ENCODE data around the gene FADS1. TPM values are rescaled to one million over a fixed set of nuclear protein-coding genes. Genes with fewer than 3 reads are reported as not detected.

Gene FADS1
- total and polyA plus RNA-seq, 2 experiments from 2014 or later = 74.9 to 119 TPM

DNA sequence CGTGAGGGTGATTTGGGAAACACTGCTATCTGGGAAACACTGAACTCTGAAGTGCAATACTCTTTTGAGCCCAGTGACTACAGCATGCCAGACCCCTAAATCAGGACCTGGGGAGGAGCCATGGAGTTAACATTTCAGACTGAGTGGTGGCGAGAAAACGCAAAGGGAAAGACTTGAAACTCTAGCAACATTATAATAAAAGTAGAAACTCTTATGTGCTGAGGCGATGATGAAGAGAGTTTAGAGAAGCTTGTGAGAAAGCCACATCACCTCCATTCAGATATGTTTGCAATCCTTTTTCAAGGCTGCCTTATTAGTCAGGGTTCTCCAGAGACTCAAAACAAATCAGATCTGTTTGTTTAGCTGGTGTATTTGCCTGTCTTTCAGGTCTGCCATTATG lies 22.2 kb downstream of the FADS1 start:
- Histone ChIP-seq H3K79me2 (replicated peaks; ENCODE audit: insufficient read depth) (peaks cover 54% of the 10 kb centered on the region), H3K27me3 (ENCODE audit: insufficient read depth) (no peaks in the 10 kb centered on the region), H3K4me2 (no peak overlapping the region), H3F3A (replicated peaks; ENCODE audit: low read depth) (peaks cover 23% of the 10 kb centered on the region; the same call in 1 of the 2 replicates), H3K9me2 (ENCODE audit: insufficient read depth) (no peaks in the 10 kb centered on the region), H3K27ac (ENCODE audit: low read depth) (no peak overlapping the region; the same call in 1 of the 2 replicates), H2AFZ (no peak overlapping the region), H3K4me3 (no peak overlapping the region), H4K20me1 (replicated peaks; ENCODE audit: insufficient read depth) (peaks cover 4% of the 10 kb centered on the region; the same call in 1 of the 2 replicates), H3K4me1 (ENCODE audit: insufficient read depth) (0 out of 2 replicates have a peak, but pooled peaks cover 5% of the 10 kb centered on the region), H3K36me3 (ENCODE audit: insufficient read depth) (peaks cover 3% of the 10 kb centered on the region; the same call in 1 of the 2 replicates)
- DNase-seq (ENCODE audit: low spot score) (no peak), ATAC-seq (no peak)
- Mint-ChIP-seq H3K4me3 (peak overlapping the region; percentile 52), H3K36me3 (ENCODE audit: low read depth) (peaks cover 67% of the 10 kb centered on the region), H3K27ac (no peak overlapping the region), H3K4me1 (peaks cover 17% of the 10 kb centered on the region), H3K27me3 (ENCODE audit: insufficient read depth, low read depth, poor library complexity) (peaks cover 9% of the 10 kb centered on the region), H3K9me3 (no peaks in the 10 kb centered on the region)
- TF ChIP-seq, protein P1, sequence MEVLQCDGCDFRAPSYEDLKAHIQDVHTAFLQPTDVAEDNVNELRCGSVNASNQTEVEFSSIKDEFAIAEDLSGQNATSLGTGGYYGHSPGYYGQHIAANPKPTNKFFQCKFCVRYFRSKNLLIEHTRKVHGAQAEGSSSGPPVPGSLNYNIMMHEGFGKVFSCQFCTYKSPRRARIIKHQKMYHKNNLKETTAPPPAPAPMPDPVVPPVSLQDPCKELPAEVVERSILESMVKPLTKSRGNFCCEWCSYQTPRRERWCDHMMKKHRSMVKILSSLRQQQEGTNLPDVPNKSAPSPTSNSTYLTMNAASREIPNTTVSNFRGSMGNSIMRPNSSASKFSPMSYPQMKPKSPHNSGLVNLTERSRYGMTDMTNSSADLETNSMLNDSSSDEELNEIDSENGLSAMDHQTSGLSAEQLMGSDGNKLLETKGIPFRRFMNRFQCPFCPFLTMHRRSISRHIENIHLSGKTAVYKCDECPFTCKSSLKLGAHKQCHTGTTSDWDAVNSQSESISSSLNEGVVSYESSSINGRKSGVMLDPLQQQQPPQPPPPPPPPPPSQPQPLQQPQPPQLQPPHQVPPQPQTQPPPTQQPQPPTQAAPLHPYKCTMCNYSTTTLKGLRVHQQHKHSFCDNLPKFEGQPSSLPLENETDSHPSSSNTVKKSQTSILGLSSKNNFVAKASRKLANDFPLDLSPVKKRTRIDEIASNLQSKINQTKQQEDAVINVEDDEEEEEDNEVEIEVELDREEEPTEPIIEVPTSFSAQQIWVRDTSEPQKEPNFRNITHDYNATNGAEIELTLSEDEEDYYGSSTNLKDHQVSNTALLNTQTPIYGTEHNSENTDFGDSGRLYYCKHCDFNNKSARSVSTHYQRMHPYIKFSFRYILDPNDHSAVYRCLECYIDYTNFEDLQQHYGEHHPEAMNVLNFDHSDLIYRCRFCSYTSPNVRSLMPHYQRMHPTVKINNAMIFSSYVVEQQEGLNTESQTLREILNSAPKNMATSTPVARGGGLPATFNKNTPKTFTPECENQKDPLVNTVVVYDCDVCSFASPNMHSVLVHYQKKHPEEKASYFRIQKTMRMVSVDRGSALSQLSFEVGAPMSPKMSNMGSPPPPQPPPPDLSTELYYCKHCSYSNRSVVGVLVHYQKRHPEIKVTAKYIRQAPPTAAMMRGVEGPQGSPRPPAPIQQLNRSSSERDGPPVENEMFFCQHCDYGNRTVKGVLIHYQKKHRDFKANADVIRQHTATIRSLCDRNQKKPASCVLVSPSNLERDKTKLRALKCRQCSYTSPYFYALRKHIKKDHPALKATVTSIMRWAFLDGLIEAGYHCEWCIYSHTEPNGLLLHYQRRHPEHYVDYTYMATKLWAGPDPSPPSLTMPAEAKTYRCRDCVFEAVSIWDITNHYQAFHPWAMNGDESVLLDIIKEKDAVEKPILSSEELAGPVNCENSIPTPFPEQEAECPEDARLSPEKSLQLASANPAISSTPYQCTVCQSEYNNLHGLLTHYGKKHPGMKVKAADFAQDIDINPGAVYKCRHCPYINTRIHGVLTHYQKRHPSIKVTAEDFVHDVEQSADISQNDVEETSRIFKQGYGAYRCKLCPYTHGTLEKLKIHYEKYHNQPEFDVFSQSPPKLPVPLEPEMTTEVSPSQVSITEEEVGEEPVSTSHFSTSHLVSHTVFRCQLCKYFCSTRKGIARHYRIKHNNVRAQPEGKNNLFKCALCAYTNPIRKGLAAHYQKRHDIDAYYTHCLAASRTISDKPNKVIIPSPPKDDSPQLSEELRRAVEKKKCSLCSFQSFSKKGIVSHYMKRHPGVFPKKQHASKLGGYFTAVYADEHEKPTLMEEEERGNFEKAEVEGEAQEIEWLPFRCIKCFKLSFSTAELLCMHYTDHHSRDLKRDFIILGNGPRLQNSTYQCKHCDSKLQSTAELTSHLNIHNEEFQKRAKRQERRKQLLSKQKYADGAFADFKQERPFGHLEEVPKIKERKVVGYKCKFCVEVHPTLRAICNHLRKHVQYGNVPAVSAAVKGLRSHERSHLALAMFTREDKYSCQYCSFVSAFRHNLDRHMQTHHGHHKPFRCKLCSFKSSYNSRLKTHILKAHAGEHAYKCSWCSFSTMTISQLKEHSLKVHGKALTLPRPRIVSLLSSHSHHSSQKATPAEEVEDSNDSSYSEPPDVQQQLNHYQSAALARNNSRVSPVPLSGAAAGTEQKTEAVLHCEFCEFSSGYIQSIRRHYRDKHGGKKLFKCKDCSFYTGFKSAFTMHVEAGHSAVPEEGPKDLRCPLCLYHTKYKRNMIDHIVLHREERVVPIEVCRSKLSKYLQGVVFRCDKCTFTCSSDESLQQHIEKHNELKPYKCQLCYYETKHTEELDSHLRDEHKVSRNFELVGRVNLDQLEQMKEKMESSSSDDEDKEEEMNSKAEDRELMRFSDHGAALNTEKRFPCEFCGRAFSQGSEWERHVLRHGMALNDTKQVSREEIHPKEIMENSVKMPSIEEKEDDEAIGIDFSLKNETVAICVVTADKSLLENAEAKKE (CRISPR knock-in tag; IDR thresholded peaks at IDR 0.05) = no peak
- TF ChIP-seq, protein P2, sequence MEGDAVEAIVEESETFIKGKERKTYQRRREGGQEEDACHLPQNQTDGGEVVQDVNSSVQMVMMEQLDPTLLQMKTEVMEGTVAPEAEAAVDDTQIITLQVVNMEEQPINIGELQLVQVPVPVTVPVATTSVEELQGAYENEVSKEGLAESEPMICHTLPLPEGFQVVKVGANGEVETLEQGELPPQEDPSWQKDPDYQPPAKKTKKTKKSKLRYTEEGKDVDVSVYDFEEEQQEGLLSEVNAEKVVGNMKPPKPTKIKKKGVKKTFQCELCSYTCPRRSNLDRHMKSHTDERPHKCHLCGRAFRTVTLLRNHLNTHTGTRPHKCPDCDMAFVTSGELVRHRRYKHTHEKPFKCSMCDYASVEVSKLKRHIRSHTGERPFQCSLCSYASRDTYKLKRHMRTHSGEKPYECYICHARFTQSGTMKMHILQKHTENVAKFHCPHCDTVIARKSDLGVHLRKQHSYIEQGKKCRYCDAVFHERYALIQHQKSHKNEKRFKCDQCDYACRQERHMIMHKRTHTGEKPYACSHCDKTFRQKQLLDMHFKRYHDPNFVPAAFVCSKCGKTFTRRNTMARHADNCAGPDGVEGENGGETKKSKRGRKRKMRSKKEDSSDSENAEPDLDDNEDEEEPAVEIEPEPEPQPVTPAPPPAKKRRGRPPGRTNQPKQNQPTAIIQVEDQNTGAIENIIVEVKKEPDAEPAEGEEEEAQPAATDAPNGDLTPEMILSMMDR (conservative IDR thresholded peaks at IDR 0.05; ENCODE audit: low read depth in 2 of 2) = no peak
- TF ChIP-seq ZNF114 (CRISPR knock-in tag; IDR thresholded peaks at IDR 0.05) (no peak), POLR2AphosphoS5 (IDR thresholded peaks at IDR 0.05; ENCODE audit: low read depth) (no peak), CREB1 (CRISPR knock-in tag; IDR thresholded peaks at IDR 0.05; ENCODE audit: low read depth) (no peak), EZH2 (IDR thresholded peaks at IDR 0.05; ENCODE audit: low read depth, unreplicated experiment) (no peak), NANOG (IDR thresholded peaks at IDR 0.05; ENCODE audit: borderline replicate concordance) (no peak)
- TF ChIP-seq, protein P3, sequence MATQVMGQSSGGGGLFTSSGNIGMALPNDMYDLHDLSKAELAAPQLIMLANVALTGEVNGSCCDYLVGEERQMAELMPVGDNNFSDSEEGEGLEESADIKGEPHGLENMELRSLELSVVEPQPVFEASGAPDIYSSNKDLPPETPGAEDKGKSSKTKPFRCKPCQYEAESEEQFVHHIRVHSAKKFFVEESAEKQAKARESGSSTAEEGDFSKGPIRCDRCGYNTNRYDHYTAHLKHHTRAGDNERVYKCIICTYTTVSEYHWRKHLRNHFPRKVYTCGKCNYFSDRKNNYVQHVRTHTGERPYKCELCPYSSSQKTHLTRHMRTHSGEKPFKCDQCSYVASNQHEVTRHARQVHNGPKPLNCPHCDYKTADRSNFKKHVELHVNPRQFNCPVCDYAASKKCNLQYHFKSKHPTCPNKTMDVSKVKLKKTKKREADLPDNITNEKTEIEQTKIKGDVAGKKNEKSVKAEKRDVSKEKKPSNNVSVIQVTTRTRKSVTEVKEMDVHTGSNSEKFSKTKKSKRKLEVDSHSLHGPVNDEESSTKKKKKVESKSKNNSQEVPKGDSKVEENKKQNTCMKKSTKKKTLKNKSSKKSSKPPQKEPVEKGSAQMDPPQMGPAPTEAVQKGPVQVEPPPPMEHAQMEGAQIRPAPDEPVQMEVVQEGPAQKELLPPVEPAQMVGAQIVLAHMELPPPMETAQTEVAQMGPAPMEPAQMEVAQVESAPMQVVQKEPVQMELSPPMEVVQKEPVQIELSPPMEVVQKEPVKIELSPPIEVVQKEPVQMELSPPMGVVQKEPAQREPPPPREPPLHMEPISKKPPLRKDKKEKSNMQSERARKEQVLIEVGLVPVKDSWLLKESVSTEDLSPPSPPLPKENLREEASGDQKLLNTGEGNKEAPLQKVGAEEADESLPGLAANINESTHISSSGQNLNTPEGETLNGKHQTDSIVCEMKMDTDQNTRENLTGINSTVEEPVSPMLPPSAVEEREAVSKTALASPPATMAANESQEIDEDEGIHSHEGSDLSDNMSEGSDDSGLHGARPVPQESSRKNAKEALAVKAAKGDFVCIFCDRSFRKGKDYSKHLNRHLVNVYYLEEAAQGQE (IDR thresholded peaks at IDR 0.05; ENCODE audit: unreplicated experiment) = no peak
- TF ChIP-seq, protein P4, sequence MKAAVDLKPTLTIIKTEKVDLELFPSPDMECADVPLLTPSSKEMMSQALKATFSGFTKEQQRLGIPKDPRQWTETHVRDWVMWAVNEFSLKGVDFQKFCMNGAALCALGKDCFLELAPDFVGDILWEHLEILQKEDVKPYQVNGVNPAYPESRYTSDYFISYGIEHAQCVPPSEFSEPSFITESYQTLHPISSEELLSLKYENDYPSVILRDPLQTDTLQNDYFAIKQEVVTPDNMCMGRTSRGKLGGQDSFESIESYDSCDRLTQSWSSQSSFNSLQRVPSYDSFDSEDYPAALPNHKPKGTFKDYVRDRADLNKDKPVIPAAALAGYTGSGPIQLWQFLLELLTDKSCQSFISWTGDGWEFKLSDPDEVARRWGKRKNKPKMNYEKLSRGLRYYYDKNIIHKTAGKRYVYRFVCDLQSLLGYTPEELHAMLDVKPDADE (IDR thresholded peaks at IDR 0.05) = no peak
